HG03342 (cell line): Measurements from ENCODE around the gene SDHB.
A peak's percentile ranks its signal among the peaks of the same experiment; 100 is the strongest.

ENCODE experiments used
- ATAC-seq: cut with Tn5 transposase; IDR thresholded peaks from one replicate; pipeline ENCODE4 v1.9.1; 2021; ENCODE audit warnings: mild to moderate bottlenecking, moderate library complexity; ENCODE audit not compliant: unreplicated experiment

The SDHB gene

DNA sequence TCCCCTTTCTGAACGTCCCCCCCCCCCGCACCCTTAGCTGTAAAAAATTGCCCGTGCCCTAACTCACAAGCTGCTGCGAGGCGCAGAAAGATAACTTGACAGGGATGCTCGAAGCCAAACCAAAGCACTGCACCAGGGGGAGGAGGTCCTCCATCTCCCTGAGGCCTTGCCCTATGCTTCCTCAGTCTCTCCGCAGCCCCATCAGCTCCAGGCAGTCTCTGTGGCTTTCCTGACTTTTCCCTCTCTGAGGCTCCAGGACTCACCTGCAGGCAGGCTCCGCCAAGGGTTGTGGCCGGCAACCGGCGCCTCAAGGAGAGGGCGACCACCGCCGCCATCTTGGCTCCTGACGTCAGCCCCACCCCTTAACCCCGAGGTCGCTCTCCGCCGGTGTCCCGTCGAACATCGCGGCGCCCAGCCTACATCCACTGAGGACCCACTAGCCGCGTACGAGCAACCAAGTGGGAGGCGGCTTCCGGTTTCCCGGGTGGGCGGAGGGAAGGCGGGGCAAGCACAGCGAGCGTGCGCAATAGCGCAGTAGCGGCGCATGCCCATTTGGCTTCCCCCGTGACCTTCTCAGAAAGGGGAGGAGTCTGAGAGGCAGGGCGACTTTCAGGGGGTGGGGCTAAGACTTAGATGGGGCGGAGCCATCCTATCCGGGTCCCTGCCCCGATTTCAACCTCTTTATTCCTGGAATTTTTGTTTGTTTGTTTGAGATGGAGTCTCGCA is at the start of gene SDHB:
Gene SDHB, minus strand, starts transcription at position 348 of the 726 bp plus-strand sequence. Its CDS starts 13 bp downstream, at position 335.
- ATAC-seq: peak; percentile 94

DNA sequence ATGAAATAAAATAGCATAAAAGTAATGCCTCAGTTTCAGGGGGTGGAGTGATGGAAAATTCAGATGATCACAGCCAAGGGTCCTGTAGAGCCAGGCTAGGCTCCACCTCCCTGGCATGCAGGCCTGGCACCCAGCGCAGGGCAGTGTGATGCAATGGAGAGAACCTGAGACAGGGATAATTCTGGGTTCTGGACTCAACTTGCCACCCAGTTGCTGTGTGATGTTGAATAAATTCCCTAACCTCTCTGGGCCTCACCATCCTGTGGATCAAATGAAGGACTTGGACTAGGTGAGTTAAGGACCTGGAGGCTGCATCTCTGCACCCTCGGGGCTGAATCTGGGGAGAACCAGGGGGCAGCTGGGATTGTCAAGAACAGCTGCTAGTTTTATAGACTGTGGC is 48.4 kb upstream of the SDHB start:
- no peak for ATAC-seq

- ATAC-seq: no peak
These were observed 47.4 kb upstream of the SDHB start for GRCh38 chr1:17101261-17101660.

DNA sequence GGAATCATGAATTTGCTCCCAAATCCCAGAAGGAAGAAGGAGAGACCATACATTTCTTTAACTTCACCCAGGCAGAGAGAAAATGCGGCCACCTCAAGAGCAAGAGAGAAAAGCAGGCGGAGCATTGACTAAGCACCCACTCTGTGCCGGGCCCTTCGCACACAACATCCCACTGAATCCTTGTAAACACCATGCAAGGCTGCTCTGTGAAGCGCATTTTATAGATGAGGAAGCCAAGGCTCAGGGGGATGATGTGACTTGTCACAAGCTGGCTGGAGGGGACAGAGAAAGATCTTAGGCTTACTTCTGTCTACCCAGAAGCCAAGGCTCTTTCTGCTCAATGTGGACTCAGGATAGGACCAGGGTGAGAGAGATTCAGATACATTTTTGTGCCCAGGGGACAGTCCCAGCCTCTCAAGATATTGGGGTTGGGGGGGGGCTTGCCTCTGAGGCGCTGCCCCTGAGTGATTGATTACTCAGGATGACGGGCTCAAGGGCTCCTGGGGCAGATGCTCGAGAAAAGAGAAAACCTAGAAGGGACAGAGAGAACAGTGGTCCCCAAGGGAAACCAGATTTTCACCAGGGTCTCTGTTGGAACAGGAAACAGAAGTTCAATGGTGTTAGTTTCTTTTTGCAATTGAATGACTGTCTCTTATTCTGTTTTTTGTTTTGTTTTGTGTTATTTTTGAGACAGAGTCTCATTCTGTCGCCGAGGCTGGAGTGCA is 45.9 kb upstream of the SDHB start:
- ATAC-seq: no peak

GRCh38 chr1:17098446-17099317 is 44.9 kb upstream of the SDHB start:
- ATAC-seq: no peak

GRCh38 chr1:17097787-17098186 is 44.0 kb upstream of the SDHB start:
- no peak for ATAC-seq

DNA sequence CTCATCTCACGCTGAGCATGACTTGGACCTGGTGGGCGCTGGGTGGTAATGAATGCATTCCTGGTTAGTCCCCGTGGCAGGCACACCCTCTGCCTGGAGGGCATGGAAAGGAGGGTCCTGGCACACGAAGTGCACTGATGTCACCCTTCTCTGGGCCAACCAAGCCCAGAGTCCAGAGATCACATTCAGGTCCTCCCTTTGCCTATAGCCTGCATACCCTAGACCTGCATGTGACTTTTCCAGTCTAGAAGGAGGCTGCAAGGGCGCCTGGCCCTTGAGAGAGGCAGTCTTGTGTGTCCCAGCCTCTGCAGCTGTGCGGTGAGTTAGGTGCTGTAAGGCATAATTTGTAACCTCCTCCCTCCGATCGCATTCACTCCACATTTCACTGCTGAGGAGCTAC is 43.3 kb upstream of the SDHB start:
- ATAC-seq: no peak

- no peak for ATAC-seq
These were observed 42.8 kb upstream of the SDHB start for GRCh38 chr1:17096584-17096983.

GRCh38 chr1:17095141-17095540 is 41.3 kb upstream of the SDHB start:
- ATAC-seq: no peak

GRCh38 chr1:17094664-17095063 is 40.8 kb upstream of the SDHB start:
- ATAC-seq: no peak

DNA sequence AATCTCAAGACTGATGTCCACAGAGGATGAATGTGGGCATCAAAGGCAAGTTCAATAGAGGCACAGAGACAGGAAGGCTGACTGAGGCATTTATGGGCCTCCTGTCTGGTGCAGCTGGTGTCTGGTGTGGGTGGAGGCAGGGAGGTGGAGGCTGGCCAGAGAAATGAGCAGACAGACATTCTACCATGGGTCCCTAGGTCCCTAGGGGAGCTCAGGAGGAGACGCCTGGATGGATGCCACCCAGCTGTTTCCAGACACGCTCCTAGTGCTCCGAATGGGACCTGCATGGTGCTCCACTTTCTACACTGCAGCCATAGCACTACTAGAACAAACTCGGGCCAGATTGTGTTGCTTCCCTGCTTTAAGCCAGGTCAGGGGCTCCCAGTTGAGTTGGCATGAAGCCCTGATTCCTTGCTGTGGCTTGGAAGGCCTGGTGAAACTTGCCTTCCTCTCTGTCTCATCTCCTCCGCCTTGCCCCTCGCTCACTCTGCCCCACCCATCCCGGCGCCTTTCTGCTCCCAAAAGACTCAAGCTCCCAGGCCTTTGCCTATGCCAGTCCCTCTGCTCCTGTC is 40.1 kb upstream of the SDHB start:
- ATAC-seq: no peak

- ATAC-seq: no peak
These were observed 37.4 kb upstream of the SDHB start for GRCh38 chr1:17091252-17091651.

GRCh38 chr1:17089506-17089905 is 35.7 kb upstream of the SDHB start:
- no peak for ATAC-seq

DNA sequence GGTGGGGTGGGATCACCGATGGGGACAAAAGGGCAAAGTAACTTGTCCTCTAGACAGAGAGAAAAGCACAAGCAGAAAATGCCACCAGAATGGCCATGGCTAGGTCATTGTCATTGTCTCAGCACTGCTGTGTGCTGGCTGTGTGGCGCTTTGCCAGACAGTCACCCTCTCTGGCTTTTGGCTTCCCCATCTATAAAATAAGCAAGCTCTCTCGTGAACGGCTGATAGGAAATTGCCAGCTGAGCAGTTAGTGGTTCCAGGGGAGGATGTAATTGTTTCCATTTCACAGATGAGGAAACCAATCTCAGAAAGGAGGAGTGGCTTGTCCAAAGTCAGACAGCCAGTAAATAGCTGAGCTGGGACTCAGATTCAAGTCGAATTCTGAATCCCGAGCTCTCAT is 32.9 kb upstream of the SDHB start:
- no peak for ATAC-seq

GRCh38 chr1:17084787-17085186 is 31.0 kb upstream of the SDHB start:
- no peak for ATAC-seq

DNA sequence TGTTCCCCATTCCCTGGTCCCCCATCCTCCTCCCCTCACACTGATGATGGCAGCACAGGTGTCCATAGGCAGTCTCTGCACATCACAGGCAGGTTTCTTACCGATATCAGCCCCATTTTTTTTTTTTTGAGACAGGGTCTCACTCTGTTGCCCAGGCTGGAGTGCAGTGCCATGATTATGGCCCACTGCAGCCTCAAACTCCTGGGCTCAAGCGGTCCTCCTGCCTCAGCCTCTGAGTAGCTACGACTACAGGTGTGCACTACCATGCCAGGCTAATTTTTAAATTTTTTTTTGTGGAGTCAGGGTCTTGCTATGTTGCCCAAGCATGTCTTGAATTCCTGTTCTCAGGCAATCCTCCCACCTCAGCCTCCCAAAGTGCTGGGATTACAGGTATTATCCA is 28.9 kb upstream of the SDHB start:
- no peak for ATAC-seq

GRCh38 chr1:17081439-17081838 is 27.6 kb upstream of the SDHB start:
- ATAC-seq: no peak

- no peak for ATAC-seq
These were observed 27.0 kb upstream of the SDHB start for GRCh38 chr1:17080880-17081279.

- no peak for ATAC-seq
These were observed 26.4 kb upstream of the SDHB start for GRCh38 chr1:17080085-17080759.

DNA sequence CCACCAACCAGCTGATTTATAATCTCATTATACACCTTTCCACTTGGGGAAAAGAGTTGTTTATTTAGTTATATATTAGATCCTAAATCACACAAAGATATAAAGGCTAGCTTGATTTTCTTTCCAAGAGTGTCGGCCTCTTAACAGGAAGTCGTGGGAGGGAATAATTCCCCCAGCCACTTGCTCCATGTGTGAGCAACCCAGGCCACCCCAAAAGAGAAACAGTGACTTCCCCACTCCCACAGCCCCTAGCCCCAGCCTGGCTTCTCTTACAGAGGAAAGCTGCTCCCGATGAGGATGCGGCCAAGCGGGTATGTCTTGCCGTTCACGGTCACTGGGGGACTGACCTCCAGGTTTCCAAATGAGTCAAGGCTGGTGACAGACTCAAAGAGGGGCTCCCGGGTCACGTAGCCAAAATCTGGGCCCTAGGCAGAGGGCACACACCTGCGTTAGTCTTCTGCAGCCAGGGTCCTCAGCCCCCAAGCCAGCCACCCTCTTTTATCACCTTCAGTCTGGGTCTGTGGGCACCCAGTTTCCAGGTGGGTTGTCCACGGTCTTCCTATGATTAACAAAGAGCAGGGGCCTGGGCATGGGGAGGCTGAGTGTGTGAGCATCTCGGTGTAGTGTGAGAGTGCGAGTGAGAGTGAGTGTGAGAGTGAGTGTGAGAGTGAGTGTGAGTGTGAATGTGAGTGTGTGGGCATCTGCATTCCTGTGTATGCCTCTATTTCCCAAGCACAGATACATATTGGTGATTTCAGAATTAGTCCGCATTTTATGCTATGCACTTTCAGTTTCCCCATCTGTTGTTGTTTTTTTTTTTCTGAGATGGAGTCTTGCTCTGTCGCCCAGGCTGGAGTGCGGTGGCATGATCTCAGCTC is 25.4 kb upstream of the SDHB start:
- ATAC-seq: no peak
